GM21390 (cell line): ENCODE measurements around the gene TXN.
"Not testable (repeated sequence)": the region's sequence is repeated elsewhere in the genome, so short reads cannot be mapped to it uniquely, and the experiment has no call there.

Experiments
- ATAC-seq: cut with Tn5 transposase; IDR thresholded peaks from one replicate; pipeline ENCODE4 v1.9.1; 2021; ENCODE audit not compliant: unreplicated experiment

Gene TXN

DNA sequence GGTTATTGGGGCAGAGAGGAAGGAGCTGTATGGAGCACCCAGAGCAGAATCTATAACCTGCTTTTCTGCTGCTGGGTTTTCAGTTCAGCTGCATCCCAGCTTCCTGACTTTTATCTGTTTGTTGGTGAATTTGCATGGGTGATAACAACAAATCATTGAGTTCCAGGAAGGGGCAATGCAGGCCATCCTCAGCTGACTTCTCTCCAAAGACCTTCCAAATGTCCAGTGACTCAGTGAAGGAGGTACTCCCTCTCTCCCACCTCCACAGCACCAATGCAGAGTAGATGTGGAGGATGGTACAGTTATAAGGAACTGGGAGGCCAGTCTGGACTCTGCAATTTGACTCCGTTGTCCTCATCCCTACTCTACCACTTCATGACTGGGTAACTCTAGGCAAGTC, 1.6 kb upstream of the TXN start:
- no peak for ATAC-seq

- peak; percentile 4 for ATAC-seq
These were observed 962 bp upstream of the TXN start for GRCh38 chr9:110257097-110257841.

DNA sequence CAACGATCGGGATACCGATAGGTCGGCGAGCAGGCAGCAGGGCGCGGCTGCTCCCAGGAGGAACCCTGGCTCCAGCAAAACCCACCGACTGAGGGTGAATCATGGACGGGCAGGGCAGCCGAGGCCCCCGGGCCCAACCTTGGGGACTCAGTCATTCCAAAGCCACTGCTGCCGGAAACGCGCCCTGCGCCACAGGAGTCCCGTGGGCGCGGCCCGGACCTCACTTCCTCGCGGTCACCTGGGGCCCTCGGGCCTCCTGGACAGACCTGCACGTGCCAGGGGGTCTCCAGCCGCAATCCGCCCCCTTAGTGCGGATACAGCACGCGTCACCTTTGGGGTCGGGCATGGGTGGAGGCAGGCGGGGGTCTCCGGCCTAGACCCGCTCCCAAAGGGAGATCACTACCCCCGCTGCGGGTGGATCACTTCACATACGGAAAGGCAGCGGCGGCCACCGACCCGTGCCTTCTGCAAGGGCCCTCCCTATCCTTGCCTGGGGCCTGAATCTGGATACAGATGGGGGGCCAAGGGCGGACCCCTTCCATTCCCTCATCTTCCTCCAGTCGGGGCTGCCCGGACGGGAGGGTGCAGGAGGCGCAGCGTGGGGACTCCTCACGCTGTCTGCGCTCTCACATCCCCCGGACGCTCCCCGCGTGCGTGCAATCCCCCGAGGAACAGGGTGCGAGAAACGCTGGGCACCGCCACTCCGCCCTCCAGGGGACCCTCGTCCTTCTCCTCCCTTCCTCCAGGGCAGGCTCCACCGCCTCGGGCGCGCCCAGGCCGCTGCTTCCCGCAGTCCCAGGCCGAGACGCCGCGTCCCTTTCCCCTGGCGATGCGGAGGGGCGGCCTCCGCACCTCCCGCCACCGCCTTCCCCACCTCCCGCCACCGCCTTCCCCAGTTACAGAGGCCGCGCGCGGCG, 586 bp downstream of the TXN start:
- ATAC-seq, result peak; percentile 18

DNA sequence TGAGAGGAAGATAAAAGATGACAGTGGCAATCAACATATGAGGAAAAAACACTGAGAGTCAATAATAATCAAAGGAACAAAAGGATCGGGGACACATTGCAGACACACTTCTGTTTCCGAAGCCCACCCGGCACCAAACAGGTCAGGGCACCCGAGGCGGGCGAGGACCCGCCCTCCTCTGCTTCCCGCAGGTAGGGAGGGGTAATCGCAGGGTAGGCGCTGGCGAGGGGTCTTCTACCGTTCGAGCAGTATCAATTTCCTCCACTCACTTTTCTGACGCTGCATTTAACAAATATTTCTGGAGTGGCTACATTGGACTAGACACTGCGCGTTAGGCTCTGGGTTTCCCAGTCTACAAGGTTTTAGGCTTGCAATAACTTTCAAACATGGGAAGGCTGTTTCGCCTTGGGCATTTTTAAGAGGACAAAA, 1.3 kb downstream of the TXN start:
- no peak for ATAC-seq

- ATAC-seq, result no peak
These were observed 1.8 kb downstream of the TXN start for GRCh38 chr9:110254500-110254899.

DNA sequence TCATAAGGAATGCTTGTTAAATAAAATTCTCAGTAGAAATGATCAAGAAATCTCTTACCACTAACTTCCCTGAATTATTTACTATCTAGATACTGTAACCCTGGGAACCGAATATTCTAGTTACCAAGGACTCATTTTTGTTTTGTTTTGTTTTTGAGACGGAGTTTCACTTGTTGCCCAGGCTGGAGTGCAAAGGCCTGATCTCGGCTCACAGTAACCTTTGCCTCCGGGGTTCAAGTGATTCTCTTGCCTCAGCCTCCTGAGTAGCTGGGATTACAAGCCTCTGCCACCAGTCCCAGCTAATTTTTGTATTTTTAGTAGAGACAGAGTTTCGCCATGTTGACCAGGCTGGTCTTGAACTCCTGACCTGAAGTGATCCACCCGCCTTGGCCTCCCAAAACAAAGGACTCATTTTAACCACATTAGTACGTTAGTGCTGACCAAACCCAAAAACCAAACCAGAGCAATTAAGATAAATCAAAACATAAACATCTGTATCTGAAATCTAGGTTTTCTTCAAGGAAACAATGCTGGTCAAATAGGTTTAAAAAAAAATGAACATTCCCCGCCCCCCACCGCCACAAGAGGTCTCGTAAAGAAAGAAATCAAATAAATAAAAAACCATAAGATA, 3.7 kb downstream of the TXN start:
- ATAC-seq, result no peak

DNA sequence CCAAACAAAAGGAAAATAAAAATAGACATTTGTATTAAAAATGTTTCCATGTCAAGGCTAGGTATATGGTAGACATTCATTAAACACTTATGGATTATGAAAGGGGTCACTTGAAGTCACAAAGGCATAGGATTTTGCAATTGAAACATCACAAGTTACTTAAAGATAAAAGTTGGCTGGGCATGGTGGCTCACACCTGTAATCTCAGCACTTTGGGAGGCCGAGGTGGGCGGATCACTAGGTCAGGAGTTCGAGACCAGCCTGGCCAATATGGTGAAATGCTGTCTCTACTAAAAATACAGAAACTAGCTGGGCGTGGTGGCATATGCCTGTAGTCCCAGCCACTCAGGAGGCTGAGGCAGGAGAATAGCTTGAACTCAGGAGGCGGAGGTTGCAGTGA, 4.5 kb downstream of the TXN start:
- ATAC-seq, result not testable (repeated sequence)

GRCh38 chr9:110251212-110251611, 5.1 kb downstream of the TXN start:
- ATAC-seq, result no peak

DNA sequence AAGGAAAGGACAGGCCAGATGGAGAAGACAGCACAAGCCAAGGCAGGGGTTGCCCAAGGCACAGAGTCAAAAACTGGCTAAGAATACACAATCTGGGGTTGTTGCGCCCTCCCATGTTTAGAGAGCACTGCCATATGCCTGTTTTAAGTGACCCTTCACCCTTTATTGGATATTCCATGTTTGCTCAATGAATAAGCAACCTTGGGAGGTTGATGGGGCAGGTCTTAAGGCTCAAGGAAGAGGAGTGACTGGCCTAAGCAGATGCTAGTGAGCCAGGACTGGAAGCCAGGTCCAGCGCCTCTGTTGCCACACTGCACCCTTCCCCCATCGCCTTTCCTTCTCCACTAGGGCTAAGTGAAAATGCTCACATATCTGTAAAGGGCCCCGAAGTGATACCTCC, 6.7 kb downstream of the TXN start:
- ATAC-seq, result no peak

DNA sequence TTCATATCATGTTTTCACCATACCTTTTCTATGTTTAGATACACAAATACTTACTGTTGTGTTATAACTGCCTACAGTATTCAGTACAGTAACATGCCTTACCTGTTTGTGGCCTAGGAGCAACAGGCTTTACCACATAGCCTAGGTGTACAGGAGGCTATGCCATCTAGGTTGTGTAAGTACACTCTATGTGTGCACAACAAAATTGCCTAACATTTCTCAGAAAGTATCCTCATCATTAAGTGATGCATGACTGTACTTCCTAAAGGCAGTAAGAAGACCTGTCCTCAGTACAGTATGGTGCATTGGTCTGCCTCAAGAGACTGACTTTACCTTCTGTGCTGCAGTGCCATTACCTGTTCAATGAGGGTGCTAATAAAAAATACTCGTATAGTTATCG, 7.9 kb downstream of the TXN start:
- ATAC-seq, result no peak

DNA sequence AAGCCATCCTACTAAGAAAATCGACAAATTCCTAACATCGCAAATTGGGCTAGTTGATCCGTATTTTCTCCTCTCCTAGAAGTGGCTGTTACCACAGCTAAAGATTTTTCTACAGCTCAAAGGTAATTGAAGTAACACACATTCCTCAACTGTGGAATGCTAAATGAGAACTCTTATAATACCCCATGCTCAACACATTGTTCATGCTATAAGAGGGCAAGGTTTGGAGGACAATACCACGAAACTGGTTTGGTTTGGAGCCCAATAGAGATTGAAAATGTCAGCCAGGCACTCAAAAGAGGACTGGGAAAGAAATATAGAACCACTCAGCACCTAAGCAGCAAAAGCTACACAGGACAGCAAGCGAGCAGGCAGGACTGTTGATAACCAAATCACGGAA, 10.1 kb downstream of the TXN start:
- ATAC-seq, result no peak

DNA sequence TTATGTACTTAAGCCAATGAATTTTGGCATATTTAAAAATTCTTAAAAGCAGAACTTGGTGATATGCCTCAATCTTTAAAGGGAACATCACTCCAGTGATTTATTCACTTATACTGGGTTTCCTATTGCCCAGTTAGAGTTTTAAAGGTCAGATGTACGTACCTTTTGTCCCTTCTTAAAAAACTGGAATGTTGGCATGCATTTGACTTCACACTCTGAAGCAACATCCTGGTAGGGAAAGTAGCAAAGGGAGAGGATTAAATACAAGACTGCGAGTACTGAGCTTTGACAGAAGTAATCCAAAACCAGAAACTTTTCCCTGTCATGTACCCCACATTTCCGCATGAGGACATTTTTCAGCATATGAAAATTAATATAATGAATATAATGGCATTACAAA, 11.7 kb downstream of the TXN start:
- no peak for ATAC-seq

DNA sequence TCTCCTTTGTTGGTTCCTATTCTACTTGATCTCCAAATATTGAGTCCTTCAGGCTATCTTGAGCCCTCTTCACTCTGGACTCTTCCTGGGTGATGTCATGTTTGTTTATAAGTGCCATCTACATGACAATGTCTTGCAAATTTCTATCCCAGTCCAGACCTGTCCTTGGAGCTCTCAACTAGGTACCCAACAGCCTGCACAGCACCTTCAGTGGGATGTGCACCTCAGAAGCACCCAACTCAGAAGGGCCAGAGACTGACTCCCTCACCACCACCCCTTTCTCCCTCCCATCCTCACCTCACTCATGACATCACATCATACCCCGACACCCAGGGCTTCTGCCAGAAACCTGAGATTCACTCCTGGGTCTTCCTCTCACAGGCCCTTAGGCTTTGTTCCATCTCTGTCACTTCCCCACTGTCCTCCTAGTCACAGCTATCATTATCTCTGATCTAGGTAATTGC, 14.4 kb downstream of the TXN start:
- ATAC-seq, result no peak

- no peak for ATAC-seq
These were observed 14.9 kb downstream of the TXN start for GRCh38 chr9:110241260-110241857.

GRCh38 chr9:110240198-110240597, 16.1 kb downstream of the TXN start:
- no peak for ATAC-seq

DNA sequence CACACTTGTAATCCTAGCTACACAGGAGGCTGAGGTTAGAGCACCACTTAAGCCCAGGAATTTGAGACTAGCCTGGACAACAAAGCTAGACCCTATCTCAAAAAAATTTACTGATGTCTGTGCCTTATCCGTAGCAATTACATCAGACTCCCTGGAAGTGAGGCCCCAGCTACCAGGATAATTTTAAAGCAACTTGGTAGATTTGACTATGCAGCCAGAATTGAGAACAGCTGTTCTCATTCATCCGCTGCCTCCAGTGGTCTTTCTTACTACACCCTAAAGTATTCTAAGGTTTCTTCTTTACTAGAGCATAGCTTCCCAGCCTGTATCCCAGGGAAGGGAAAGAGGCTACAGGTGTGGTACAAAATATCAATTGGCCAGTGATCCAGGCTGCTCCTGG, 28.0 kb downstream of the TXN start:
- ATAC-seq, result no peak

DNA sequence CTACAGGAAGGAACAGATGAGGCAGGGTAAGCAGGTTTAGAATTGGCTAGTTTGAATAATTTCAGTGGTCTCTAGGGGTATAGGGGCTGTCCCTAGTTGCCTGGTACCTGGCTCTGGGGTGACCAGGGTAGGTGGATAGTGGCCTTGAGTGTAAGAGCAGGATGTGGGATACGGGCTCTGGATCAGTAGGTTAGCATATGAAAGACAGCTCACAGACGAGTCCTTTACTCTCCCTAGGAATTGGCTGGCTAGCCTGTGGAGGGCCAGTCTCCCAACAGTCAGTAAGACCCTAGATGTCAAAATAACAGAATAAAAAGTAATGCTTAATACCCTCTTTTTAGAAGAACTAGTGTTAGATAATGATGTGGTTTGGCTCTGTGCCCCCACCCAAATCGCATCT, 31.7 kb downstream of the TXN start:
- no peak for ATAC-seq

DNA sequence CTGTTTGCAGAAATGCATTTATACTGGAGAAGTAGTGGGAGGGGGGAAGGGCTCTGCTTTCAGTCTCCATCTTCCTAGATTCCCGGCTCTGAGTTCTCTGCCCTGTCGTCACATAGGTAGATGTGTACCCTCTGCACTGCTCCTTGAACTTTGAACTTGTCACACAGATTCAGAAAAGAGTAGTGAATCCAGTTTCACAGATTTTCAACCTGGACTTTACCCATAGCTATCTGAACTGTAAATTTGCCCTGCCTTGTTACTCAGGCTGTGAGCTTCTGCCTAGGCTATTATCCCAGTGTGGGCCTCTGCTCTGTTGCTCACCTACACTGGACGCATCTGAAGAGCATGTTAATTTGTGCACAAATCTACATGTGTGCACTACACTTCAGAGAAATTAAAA, 35.5 kb downstream of the TXN start:
- ATAC-seq, result no peak

DNA sequence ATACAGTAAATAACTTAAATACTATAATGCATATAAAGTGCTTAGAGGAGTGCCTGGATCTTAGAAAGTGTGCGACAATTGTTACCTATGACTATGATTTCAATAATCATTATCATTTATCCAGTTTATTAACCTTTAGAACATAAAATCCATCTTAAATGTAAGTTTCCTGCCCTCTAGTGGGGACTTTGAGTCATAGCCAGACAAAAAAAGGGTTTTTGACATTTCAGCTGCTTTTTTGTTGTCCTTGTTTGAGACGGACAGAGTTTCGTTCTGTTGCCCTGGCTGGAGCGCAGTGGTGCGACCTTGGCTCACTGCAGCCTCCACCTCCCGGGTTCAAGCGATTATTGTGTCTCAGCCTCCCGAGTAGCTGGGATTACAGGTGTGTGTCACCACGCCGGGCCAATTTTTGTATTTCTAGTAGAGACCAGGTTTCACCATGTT, 38.6 kb downstream of the TXN start:
- no peak for ATAC-seq

DNA sequence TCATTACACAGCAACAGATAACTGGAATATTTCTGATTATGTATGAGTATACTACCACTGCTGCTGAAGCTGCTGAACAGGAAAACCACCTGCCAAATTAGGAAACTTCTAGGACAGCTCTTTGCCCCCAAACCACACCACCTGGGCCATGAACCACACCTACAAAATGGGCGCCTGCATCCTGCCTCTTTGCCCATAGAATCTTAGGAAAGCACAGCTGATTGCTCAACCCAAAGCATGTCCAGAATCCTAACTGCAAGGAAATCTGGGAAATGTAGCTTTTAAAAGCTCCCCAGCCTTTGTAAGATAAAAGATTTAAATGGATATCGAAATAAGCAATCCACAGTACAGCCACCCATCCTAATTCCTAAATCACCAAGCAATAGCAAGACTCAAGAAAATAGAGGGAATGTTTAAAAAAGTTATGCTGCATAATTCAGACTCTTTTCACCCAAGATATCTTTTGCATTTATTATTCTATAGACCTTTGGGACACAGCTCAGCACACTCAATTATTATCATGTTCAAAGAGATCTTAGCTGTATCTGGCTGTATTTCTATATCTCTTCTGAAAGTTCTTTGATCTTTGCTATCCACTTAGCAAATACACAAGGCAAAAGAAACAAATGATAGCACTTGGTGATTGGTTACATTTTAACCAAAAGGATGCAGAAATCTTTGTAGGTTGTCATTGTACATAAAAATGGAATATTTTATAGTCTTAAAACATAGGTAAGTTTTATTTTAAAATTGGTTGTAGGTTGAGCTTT, 41.5 kb downstream of the TXN start:
- no peak for ATAC-seq
